ENCODE results near the gene OSBPL2.

The OSBPL2 gene

DNA sequence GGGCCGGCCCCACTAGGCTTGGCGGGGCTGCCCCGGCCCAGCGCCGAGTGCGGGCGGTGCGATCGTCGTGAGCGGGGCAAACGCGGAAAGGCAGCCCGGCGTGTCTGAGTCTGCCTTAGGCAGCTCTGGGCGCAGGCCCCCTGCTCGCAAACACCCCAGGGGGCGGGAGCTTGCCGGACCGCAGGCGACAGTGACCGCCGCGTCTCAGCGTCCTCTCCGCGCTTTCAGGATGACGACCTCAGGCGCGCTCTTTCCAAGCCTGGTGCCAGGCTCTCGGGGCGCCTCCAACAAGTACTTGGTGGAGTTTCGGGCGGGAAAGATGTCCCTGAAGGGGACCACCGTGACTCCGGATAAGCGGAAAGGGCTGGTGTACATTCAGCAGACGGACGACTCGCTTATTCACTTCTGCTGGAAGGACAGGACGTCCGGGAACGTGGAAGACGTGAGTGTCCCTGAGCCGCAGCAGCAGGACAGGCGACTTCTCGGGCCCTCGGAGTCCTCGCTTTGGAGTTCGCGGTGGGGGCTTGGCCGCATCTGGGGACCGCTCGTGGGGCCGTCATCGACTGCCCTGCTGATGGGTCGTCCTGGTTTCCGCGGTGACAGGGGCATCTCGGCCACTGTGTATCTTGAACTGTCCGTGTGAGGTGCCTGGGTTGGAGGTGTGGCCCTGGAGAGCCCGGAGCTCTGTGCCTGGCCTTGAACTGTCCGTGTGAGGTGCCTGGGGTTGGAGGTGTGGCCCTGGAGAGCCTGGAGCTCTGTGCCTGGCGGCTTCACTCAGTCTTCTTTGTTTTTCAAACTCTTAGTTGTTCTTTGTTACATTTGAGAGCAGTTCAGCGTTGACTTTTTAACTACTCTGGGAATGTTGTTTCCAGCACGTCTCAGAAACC lies 65.3 kb downstream of the OSBPL2 start:
- DNase-seq, result no peak

DNA sequence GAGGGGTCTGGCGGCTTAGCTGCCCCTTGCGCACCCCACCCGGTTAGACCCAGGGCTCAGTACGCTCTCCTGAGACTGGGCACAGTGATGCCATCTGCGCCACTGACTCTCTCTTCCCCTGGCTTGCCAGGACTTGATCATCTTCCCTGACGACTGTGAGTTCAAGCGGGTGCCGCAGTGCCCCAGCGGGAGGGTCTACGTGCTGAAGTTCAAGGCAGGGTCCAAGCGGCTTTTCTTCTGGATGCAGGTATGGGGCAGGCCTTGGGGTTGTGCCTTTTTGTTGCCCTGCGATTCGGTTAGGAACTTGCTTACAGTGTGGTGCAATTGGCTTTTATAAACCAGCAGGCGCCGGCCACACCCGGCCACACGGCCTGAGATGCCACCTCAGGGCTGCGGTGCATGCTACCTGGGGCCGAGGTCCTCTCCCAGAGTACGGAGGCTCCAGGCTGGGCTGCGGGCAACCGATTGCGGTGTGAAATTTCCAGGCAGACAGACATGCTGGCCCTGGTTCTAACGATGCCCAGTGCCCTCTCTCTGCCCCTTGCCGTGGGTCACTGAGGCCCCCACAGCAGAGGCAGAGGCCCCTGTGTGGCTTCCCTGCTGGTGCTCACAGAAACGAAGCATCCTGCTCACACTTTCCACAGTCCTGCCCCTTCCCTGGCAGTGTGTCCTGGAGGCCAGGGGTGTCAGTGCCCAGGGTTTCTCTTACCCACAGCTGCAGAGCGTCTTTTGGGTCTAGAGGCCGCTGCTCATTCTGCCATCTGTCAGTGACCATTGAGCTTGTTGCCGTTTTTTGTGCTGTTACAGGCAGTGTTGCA lies 66.2 kb downstream of the OSBPL2 start:
- DNase-seq, result no peak

DNA sequence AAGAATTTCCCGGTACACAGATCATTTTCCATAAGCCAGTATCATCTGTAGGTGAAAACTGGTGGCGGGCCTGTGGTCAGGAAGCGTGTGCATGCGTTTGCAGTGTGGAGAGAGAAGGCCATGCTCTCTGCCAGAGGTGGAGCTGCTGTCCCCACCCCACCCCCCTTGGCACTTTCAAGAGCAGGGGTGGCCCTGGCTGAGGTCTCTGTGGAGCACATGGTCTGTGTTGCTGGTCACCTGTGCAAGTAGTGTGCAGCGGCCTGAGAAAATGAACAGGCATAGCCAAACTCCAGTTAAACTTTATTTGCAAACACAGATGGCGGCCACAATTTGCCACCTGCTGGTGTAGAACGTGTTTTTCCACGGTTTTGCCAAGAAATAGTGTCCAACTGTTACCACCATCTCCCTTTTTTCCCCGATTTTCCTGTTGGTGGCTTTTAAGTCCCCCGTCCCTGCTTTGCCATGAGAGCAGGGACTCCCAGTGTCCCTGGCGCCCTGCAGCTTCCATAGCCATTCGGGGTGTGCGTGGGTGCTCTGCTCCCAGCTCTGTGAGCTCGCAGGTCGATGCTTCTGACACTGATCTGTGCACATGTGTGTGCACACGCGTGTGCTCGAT lies 66.9 kb downstream of the OSBPL2 start:
- DNase-seq, result no peak

DNA sequence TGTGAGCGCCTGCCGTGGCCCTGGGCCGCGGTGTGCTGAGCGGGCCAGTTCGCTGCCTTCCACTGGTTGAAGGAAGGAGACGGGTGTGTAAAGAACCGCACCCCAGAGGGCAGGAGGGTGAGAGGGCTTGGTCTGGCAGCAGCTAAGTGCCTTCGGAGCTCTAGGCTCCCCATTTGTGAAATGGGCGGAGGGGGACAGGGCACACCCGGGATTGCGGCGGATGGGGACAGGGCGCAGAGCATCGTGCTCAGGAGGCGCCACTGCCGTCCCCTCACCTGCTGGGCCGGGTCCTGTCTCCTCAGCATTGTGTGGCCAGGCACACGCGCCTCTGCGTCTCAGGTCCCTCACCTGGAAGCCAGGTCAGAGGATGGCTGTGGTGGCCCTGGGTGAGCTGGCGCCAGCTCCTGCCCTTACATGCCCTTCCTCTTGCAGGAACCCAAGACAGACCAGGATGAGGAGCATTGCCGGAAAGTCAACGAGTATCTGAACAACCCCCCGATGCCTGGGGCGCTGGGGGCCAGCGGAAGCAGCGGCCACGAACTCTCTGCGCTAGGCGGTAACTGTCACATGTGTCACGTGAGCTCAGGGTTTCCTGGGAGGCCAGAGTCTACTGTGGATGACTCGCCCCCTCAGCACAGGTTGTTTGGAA lies 67.6 kb downstream of the OSBPL2 start:
- no peak for DNase-seq

DNA sequence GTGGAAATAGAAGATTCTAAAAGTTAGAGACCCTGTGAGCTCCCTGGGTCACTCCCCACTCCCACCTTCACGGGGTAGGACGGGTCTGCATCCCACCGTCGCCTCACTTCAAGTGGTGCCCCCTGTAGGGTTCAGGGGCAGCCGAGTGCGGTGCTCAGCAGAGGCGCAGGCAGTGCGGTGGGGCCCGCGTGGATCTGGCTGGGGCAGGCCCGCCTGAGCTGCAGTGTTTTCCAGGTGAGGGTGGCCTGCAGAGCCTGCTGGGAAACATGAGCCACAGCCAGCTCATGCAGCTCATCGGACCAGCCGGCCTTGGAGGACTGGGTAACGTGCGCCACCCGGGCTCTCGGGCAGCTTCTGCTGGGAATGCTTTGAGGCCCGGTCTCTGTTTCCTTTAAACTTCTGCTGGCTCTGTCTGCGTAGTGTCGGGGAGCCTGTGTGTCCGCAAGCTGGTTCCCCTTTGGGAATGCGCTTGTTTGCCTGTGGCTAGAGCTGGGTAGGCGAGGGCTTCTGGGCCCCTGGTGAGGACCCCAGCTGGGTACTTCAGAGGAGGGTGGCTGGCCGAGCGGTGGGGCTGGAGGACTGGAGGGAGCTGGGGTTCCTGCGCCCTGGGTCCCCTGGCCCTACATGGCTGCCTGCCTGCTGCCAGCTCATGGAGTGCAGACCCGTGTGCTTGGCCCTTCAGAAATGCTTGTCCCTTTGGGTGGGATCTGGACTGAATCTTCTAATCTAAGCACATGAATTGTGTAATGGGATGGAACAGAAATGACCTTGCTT lies 68.3 kb downstream of the OSBPL2 start:
- DNase-seq, result no peak

DNA sequence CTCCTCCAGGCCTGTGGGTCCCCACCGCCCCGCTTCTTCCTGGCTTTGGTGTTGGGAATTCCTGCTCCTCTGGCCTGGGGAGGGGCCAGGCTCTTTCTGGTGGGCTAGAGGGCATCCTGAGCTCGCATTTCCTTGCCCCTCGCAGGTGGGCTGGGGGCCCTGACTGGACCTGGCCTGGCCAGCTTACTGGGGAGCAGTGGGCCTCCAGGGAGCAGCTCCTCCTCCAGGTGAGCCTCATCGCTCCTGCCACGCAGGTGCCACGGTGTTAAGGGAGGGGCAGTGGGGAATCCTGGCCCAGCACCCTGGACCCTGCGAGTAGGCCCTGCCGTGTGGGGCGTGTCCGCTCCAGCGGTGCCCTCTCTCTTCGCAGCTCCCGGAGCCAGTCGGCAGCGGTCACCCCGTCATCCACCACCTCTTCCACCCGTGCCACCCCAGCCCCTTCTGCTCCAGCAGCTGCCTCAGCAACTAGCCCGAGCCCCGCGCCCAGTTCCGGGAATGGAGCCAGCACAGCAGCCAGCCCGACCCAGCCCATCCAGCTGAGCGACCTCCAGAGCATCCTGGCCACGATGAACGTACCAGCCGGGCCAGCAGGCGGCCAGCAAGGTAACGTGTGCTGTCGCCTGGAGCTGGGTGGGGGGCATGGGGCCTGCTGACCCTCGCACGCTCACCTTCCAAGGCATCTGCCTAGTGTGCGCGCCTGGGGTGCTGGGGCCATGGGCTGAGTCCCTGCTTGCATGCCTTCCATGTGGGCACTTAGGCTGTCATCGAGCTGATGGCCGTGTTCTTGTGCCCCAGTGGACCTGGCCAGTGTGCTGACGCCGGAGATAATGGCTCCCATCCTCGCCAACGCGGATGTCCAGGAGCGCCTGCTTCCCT lies 69.1 kb downstream of the OSBPL2 start:
- DNase-seq, result no peak

DNA sequence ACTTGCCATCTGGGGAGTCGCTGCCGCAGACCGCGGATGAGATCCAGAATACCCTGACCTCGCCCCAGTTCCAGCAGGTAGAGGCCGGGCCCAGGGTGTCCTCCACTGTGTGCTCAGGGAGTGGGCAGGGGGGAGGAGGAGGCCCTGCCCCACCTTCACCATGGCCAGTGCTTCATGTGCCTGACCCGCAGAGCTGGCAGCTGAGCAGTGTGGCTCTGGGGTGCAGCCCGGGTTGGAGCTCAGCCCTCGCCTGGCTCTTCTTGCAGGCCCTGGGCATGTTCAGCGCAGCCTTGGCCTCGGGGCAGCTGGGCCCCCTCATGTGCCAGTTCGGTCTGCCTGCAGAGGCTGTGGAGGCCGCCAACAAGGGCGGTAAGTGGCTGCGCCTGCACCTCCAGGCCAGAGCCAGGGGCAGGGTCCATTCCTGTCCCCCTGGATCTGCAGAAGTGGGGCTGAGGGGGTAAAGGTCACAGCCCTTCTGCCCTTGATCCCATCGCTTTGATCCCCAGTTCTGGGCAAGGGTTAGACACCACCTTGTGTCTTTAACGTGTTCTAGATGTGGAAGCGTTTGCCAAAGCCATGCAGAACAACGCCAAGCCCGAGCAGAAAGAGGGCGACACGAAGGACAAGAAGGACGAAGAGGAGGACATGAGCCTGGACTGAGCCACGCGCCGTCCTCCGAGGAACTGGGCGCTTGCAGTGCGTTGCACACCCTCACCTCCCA lies 69.9 kb downstream of the OSBPL2 start:
- no peak for DNase-seq

DNA sequence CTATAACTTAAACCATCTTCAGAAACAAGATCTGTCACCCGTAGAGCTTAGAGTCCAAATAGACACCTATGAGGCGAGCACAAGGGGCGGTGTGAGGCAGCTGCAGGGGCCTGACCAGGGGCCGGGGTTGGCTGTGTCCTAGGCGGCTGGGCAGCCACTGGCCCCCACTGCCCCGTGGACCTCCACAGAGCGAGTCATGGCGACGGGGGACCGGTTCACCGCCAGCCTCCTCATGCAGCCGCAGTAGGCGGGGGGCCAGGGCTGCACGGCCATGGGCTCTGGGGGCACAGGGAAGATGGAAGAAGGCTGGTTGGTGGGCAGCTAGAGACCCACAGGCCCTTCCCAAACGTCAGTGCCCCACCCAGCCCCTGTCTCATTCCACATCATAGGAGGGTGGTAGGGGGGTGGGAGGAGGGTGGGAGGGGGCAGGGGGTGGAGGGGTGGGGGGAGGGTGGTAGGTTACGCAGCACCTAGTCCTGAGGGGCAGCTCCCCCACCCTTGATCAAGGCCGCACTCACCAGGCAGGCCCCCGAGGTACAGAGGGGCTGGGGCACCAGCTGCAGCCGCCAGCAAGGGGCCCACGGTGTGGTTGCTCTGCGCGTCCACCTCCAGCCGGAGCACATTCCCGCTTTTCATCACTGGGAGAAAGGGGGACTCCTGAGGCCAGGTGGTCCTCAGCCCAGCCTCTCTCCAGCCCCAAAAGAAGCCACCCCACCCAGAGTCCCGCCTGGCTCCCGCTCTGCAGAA lies 71.0 kb downstream of the OSBPL2 start:
- DNase-seq, result no peak

DNA sequence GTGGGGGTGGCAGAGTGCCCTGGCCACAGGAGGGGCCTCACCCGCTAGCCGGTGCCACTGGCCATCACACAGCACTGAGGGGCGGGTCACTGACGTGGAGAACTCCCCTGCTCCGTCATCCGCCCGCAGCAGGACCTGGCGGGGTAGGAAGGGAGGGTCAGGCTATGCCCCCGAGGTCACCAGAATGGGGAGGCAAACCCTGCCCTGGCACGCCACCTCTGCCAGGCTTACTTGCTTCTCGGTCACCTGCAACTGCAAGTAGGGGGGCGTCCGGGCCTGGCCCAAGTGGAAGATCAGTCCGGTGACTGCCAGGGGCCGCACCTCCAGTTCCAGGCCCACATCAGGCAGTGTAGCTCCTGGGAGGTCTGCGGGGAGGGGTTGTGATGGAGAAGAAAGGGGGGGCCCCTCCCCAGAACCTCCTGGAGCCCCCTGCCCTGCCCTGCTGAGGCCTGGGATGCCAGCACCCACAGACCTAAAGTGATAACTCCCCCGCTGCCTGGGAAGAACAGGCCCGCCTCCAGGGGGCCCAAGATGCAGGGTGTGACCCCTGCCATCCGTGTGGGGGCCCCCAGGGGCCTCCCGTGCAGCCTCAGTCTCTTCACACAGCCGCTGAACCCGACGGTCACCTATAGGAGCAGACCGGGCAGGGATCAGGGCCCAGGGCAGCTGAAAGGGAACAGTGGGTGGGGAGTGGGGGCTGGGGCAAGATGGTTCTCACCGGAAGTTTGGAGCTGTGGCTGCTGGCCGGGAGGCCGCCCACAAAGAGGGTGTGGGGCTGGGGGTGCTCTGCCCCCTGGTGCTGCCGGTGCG lies 71.8 kb downstream of the OSBPL2 start:
- no peak for DNase-seq

DNA sequence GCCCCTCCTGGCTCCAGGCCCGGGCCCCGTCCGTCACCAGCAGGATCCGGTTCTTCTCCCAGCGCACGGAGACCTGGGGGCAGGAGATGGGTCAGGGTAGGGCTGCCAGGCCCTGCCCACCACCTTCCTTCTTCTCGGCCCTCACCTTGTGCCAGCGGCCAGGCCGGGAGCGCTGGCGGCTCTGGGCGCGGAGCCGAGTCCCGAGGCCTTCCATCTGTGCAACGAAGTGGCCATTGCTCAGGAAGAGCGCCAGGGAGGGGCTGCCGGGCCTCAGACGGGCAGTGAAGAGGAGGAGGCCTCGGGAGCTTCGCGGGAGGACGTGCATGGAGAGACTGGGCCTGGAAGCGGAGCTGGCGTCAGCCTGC lies 72.4 kb downstream of the OSBPL2 start:
- DNase-seq, result no peak

DNA sequence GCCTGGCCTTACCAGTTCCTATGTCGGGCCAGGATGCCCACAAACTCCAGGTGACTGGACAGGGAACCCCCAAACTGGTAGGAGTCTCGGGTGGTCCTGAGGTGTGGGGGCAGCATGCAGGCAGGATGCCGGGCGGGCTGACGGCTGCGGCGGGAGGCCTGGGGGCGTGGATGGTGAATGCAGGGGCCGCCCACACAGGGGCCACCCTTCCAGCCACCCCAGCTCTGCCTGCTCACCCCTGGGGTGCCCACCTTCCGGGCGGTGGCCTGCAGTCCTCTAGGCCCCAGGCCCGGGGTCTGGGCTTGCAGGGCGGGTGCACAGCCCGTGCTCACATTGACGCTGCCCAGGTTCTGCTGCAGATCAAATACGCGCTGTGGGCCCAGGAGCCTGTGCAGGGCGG lies 72.8 kb downstream of the OSBPL2 start:
- DNase-seq, result no peak

DNA sequence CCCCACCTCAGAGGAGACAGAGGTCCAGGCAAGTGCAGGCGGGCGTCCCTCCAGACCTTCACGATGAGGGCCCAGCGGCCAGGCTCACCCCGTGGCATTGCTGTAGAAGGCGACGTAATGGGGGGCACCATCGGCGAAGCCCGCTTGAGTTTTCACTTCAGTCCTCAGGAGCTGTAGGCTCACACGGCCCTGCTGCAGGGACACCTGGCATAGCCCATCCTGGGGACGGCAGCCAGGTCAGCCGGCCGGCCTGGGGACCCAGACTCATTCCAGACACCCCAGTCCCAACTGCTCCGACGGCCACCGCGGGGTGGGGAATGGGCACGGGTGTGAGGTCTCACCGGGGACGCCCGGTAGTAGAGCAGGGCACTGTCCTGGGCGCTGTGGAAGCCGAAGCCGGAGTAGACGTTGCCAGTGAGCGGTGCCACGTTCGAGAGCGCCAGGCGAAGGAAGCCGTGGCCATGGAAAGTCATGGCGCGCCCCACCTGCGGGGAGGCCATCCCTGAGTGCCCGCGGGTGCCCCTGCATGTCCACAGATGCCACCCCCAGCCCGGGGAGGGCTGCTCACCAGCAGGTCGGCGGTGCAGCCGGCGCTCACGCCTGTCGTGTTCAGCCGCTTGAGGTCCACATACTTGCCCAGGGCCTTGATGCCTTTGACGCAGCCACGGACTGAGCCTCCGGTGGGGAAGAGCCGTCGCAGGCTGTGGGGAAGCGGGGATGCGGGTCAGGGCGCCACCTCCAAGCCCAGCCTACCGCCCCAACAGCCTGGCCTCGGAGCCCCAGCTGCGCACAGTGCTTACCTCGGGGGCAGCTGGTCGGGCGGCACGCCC lies 73.7 kb downstream of the OSBPL2 start:
- DNase-seq, result no peak

DNA sequence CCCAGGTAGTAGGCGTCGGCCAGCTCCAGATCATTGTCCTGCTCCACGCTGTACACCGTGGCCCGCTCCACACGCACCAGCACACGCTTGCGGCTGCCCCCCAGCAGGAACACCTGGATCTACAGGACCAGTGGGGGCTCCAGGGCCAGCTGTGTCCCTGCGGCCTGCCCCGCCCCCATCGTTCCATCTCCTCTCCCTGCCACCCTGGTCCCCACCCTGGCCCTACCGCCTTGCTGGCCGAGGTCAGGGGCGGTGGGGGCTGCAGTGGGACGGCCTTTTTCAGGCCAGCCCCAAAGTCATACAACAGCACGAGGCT lies 74.3 kb downstream of the OSBPL2 start:
- DNase-seq, result no peak

DNA sequence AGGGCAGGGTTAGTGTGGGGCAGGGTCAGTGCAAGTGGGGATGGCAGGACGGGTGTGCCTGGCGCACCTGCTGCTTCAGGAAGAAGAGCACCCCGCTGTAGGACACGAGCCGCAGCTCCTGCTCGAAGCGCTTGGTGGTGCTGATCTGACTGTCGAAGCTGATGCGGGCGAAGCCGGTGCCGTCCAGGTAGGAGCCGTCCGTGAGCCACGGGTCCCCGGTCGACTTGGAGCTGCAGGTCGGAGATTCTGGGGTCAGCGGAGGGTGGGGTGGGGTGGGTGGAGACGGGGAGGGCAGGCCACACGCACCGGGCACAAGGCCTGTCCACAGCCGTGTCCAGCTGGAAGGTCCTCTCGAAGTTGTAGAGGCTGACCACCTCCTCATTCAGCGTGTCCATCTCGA lies 74.7 kb downstream of the OSBPL2 start:
- DNase-seq, result no peak

DNA sequence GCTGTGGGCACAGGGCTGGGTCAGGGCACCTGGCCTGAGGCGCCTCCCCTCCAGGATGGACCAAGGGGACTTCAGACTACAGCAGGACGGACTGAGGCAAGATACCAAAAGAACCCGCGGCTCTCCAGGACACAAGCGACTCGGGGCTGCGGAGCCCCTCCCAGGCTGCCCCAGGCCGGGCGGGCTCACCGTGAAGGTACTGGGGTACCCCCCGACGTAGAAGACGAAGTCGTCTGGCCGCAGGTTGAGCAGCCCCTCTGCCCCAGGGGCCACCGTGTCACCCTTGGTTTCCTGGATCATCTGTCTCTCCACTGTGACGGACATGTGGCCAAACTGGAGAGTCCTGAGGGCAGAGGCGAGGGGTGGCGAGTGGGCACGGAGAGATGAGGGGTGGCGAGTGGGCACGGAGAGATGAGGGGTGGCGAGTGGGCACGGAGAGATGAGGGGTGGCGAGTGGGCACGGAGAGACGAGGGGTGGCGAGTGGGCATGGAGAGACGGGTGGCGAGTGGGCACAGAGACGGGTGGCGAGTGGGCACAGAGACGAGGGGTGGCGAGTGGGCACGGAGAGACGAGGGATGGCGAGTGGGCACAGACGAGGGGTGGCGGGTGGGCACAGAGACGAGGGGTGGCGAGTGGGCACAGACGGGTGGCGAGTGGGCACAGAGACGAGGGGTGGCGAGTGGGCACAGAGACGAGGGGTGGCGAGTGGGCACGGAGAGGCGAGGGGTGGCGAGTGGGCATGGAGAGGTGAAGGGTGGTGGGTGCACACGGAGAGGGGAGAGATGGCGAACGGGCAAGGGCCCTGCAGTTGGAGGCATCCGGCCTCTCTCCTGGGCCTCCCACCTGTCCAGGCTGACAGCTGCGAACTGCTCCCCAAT lies 75.4 kb downstream of the OSBPL2 start:
- no peak for DNase-seq

DNA sequence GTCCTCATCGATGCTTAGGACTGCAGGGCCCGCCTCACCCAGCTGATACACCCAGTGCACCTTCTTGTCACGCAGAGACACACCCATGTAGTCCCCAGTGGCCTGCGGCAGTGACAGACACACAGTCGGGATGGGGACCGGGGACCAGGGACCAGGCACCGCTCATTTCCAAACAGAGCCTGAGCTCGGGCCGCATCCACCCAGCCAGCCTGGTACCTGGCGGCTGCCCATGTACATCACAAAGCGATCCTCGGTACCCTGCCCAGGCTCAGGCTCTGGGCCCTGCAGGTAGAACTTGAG lies 76.0 kb downstream of the OSBPL2 start:
- no peak for DNase-seq

DNA sequence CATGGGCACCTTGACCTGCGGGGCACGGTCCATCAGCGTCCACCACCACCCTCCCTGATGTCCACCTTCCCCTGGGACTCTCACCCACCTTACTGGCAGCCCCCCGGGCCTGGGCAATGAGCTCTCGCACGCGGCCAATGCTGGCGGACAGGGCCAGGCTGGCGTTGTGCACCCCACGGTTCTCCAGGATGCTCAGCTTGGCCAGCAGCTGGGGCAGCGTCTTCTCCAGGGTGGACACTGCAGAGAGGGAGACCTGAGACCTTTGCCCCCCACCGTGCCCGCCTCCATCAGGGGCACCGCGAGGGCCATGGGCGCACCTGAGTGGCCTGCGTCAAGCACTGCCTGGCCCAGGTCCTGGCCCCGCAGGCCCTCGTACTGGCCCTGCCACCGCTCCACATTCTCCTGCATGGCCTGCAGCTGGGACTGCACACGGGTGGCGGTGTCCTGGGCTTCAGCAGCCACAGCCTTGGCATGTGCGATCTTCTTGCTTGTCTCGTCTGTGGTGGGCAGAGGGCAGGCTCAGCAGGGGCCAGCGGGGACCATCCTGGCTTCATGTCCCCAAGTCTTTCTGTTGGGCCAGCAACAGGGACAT lies 76.5 kb downstream of the OSBPL2 start:
- DNase-seq, result no peak

Measured in central memory CD4-positive, alpha-beta T cell (primary cell).